ENCODE measurements around the gene CUL4A. TPM values are rescaled to one million over a fixed set of nuclear protein-coding genes. Genes with fewer than 3 reads are reported as not detected.
A peak's percentile ranks its signal among the peaks of the same experiment; 100 is the strongest.

The CUL4A gene
- total RNA-seq, 1 donor from 2014 or later, result 122 TPM

DNA sequence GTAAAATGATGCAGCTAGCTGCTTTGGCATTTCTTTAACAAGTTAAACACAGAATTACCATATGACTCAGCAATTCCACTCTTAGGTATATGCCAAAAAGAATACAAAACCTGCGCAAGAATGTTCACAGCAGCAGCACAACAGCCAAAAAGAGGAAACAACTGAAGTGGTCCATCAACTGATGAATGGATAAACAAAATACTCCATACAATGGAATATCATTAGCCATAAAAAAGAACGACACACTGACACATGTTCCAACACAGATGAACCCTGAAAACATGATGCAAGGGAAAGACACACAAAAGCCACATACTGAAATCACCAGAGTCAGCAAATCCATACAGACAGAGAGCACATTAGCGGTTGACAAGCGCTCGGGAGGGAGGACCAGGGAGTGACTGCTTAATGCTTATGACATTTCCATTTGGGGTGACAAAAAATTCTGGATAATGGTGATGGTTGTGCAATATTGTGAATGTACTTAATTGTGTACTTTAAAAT is 3.9 kb upstream of the CUL4A start:
- peak overlapping the region; percentile 93 for H3K27ac ChIP-seq (replicated peaks)
- intact Hi-C loops (cut with micrococcal nuclease), result no loop called here
- peaks cover 89% of the 10 kb centered on the region for H3K4me1 ChIP-seq
- H3K27me3 ChIP-seq (ENCODE audit: low read depth), result no peaks in the 10 kb centered on the region
- no peaks in the 10 kb centered on the region for H3K36me3 ChIP-seq
- TF ChIP-seq, protein P1, sequence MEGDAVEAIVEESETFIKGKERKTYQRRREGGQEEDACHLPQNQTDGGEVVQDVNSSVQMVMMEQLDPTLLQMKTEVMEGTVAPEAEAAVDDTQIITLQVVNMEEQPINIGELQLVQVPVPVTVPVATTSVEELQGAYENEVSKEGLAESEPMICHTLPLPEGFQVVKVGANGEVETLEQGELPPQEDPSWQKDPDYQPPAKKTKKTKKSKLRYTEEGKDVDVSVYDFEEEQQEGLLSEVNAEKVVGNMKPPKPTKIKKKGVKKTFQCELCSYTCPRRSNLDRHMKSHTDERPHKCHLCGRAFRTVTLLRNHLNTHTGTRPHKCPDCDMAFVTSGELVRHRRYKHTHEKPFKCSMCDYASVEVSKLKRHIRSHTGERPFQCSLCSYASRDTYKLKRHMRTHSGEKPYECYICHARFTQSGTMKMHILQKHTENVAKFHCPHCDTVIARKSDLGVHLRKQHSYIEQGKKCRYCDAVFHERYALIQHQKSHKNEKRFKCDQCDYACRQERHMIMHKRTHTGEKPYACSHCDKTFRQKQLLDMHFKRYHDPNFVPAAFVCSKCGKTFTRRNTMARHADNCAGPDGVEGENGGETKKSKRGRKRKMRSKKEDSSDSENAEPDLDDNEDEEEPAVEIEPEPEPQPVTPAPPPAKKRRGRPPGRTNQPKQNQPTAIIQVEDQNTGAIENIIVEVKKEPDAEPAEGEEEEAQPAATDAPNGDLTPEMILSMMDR (IDR thresholded peaks at IDR 0.05; ENCODE audit: borderline replicate concordance), result no peak
- DNase-seq, result no peak
- no peaks in the 10 kb centered on the region for H3K9me3 ChIP-seq (replicated peaks)
- peak overlapping the region; percentile 10 for H3K4me3 ChIP-seq

DNA sequence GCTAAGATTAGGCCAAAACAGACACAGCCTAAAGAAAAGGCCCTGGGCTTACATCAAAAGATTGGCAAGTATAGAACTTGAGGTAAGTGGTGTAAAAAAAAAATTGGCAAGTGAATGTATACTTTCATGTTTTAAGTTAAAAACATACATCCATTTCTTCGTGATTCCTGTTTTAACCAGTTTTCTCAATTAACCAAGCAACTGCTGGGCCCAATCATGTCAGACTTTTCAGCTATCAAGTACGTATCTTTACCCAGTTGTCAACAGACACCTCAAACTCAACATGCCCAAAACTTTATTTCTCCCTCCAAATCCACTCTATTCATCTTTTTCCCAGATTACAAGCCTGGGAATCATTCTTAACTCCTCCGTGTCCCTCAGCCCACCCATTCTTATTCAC is 2.0 kb upstream of the CUL4A start:
- TF ChIP-seq, protein P1 (IDR thresholded peaks at IDR 0.05; ENCODE audit: borderline replicate concordance), result no peak
- Histone ChIP-seq H3K4me1 (peaks cover 94% of the 10 kb centered on the region), H3K27ac (replicated peaks) (peak overlapping the region; percentile 100), H3K36me3 (peaks cover 12% of the 10 kb centered on the region), H3K27me3 (ENCODE audit: low read depth) (no peaks in the 10 kb centered on the region), H3K4me3 (peak overlapping the region; percentile 96), H3K9me3 (replicated peaks) (no peaks in the 10 kb centered on the region)
- intact Hi-C loops (cut with micrococcal nuclease), result no loop called here
- no peak for DNase-seq

DNA sequence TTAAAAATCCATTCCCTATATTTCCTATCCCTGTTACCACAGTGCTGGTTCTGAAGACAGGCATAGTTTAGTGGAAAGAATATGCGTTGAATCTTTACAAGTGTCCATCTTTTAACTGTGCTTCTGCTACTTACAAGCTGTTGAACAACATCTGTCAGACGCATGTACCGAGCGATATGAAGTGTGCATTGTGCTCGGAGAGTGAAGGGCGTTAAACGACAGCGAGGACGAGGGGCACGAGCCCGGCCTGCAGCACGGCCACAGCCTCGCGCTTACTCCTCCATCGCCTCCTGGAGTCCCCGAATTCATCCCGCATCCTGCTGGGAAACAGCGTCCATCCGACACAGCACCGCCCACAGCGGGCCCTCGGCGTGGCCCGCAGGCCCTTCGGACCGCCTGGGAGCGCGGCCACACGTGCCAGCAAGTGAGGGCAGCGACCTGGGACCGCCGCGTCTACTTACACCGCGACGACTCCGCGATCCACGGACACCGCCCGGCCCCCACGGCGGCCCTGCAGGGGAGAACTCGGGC is 1.5 kb upstream of the CUL4A start:
- Histone ChIP-seq H3K36me3 (peaks cover 12% of the 10 kb centered on the region), H3K9me3 (replicated peaks) (no peaks in the 10 kb centered on the region), H3K27me3 (ENCODE audit: low read depth) (no peaks in the 10 kb centered on the region), H3K27ac (replicated peaks) (peak overlapping the region; percentile 100), H3K4me3 (peak overlapping the region; percentile 96), H3K4me1 (peaks cover 94% of the 10 kb centered on the region)
- intact Hi-C loops (cut with micrococcal nuclease), result no loop called here
- TF ChIP-seq, protein P1 (IDR thresholded peaks at IDR 0.05; ENCODE audit: borderline replicate concordance), result no peak
- DNase-seq, result peak; percentile 35

DNA sequence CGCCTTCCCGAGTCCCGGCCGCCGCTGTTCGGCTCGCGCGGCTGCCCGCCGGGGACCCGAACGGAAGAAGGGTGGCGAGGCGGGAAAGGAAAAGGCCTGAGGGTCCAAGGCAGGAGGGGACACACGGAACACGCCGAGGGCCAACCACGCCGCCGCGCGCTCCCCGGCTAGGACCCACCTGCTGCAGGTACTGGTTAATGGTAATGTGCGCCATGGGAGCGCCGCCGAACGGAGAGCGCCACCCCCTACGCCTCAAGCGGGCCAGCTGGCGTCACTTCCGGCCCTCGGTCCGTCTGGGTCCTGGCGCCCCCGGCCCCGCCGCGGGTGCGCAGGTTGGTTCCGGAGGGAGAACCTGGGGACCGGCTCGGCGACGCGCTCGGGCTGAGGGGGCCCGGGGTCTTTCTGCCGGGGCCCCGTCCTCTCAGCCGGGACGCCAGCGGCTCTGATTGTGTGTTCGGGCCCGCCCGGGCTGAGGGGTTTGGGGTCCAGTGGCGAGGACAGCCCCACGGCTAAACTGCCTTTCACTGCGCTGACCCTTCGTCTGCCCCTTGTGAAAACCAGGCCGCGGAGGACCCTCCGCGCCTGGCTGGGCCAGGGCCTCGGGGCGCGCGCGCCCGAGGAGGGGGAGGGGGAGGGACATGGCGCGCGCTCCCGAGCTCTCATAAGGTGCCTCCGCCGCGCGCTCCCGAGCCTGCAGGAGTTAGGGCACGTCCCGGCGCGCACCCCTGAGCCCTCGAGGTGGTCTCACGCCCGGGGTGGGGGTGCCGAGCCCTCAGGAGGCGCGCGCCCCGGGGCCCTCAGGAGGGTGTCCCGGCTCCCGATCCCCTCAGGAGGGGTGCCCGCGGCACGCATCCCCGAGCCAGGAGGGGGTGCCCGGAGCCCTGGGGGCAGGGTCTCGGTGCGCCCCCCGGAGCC is 735 bp upstream of the CUL4A start, which contains the start of gene PCID2:
Gene PCID2 (minus strand): TSS at position 249 of the 915 bp plus-strand sequence. CDS start 35 bp downstream, at position 214.
- intact Hi-C loops (cut with micrococcal nuclease), result no loop called here
- H3K36me3 ChIP-seq, result peaks cover 12% of the 10 kb centered on the region
- H3K4me3 ChIP-seq, result peak within 1 kb of the TSS; percentile 96
- H3K27ac ChIP-seq (replicated peaks), result peak within 1 kb of the TSS; percentile 100
- peaks cover 94% of the 10 kb centered on the region for H3K4me1 ChIP-seq
- no peaks in the 10 kb centered on the region for H3K9me3 ChIP-seq (replicated peaks)
- H3K27me3 ChIP-seq (ENCODE audit: low read depth), result no peaks in the 10 kb centered on the region
- DNase-seq, result peak; percentile 89
- TF ChIP-seq, protein P1 (IDR thresholded peaks at IDR 0.05; ENCODE audit: borderline replicate concordance), result no peak

DNA sequence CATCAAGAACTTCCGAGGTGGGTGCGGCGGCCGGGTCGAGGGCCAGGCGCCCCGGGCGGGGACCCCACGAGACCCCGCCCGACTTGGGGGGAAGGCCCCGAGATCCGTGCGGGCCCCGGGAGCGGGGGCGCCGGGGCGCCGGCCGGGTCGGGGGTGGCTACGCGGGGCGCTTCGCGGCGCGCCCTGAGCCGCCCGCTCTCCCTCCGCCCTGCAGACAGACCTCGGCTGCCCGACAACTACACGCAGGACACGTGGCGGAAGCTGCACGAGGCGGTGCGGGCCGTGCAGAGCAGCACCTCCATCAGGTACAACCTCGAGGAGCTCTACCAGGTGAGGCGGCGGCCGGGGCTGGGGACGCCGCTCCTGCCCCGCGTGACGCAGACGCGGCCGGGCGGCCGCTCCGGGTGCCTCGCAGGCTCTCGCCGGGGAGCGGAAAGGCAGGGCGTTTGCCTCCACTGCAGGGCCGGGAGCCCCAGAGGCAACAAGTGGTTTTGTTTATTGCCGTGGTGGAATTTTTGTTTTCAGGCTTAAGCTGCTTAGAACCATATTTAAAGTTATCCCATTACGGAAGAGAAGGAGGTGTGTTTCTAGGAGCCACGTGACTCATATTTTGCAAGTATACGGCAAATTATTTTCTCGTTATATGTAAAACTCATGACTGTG is 477 bp downstream of the CUL4A start:
- peaks cover 94% of the 10 kb centered on the region for H3K4me1 ChIP-seq

More for the DNA sequence above, 477 bp downstream of the CUL4A start:
- H3K27ac ChIP-seq (replicated peaks), result peak overlapping the region; percentile 100
- H3K27me3 ChIP-seq (ENCODE audit: low read depth), result no peaks in the 10 kb centered on the region
- no peaks in the 10 kb centered on the region for H3K9me3 ChIP-seq (replicated peaks)
- TF ChIP-seq, protein P1 (IDR thresholded peaks at IDR 0.05; ENCODE audit: borderline replicate concordance), result no peak
- intact Hi-C loops (cut with micrococcal nuclease), result no loop called here
- H3K36me3 ChIP-seq, result peaks cover 12% of the 10 kb centered on the region
- peak overlapping the region; percentile 96 for H3K4me3 ChIP-seq
- peak; percentile 42 for DNase-seq

Measured in left ventricle myocardium inferior (tissue), 1 donor.